Choroid plexus epithelial cell (primary cell): Measurements from ENCODE around the gene HAUS8.

ENCODE experiments used
- DNase-seq: peaks from one replicate; pipeline ENCODE4 v3.0.0-alpha.2; 2010; ENCODE audit warnings: low read depth
- H3K4me3 ChIP-seq: 2 replicates; pipeline ENCODE4 v1.5.1; 2011; ENCODE audit warnings: low read depth, mild to moderate bottlenecking, control low read depth, low read length, moderate library complexity
- TF ChIP-seq, protein P1 (sequence below): conservative IDR thresholded peaks from 2 replicates; pipeline ENCODE4 v1.5.1; 2011; ENCODE audit warnings: low read depth, mild to moderate bottlenecking, control low read depth, inconsistent platforms, low read length, moderate library complexity

Gene HAUS8

DNA sequence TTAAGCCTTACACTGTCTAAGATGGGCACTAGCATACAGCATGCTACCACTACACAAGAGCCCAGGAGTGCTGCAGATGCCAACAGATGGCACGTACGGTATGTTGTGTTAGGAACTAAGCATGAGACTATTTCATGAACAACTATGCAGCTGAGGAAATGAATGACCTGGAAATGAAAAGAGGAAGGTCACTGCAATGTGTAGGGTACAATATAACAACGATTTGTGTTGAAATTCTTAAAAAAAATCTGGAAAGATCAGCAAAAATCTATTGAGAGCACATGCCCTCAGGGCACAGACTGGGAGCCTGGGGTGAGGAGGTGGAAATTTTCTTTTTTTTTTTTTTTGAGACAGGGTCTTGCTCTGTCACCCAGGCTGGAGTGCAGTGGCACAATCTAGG lies 14.4 kb downstream of the HAUS8 start:
- TF ChIP-seq, protein P1, sequence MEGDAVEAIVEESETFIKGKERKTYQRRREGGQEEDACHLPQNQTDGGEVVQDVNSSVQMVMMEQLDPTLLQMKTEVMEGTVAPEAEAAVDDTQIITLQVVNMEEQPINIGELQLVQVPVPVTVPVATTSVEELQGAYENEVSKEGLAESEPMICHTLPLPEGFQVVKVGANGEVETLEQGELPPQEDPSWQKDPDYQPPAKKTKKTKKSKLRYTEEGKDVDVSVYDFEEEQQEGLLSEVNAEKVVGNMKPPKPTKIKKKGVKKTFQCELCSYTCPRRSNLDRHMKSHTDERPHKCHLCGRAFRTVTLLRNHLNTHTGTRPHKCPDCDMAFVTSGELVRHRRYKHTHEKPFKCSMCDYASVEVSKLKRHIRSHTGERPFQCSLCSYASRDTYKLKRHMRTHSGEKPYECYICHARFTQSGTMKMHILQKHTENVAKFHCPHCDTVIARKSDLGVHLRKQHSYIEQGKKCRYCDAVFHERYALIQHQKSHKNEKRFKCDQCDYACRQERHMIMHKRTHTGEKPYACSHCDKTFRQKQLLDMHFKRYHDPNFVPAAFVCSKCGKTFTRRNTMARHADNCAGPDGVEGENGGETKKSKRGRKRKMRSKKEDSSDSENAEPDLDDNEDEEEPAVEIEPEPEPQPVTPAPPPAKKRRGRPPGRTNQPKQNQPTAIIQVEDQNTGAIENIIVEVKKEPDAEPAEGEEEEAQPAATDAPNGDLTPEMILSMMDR: no peak
- no peak for DNase-seq
- no peak overlapping the region for H3K4me3 ChIP-seq

GRCh38 chr19:17058236-17058635 lies 17.0 kb downstream of the HAUS8 start:
- TF ChIP-seq, protein P1: no peak
- no peak overlapping the region for H3K4me3 ChIP-seq
- DNase-seq: peak; percentile 53

DNA sequence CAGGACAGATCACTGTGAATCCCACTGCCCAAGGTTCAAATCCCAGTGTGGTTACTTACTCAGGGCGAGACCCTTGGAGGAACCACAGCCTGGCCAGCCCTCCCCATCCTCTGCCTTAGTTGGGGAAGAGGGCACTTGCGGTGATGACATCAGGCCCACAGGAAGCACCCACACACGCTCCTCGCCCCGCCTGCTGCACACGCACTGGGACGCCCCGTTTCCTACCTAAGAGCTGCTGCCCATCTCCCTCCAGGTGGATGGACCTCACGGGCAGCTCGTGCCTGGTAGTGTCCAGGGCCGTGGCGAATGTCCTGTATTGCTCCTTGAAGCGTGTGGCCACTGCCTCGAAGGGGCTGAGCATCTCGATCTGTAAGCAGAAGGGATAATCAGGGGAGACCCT lies 19.6 kb downstream of the HAUS8 start:
- TF ChIP-seq, protein P1: no peak
- no peak for DNase-seq
- H3K4me3 ChIP-seq: no peak overlapping the region

- DNase-seq: no peak
- no peak overlapping the region for H3K4me3 ChIP-seq
- TF ChIP-seq, protein P1: no peak
Observed at GRCh38 chr19:17054746-17055145, 20.5 kb downstream of the HAUS8 start.

DNA sequence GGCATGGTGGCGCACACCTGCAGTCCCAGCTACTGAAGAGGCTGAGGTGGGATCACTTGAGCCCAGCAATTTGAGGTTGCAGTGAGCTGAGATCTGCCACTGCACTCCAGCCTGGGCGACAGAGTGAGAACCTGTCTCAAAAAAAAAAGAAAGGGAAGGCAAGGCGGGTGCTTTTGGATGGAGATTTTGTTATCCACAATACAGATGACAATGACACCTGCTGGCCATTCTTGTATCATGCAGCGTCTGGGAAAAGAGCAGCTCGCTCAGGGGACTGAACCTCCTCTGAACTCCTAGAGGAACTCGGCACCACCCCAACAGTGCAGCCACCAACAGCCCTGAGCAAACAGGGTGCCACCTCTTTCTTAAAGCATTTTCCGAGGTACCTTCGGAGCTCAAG lies 22.8 kb downstream of the HAUS8 start:
- TF ChIP-seq, protein P1: peak; percentile 78
- H3K4me3 ChIP-seq: no peak overlapping the region
- DNase-seq: peak; percentile 77

DNA sequence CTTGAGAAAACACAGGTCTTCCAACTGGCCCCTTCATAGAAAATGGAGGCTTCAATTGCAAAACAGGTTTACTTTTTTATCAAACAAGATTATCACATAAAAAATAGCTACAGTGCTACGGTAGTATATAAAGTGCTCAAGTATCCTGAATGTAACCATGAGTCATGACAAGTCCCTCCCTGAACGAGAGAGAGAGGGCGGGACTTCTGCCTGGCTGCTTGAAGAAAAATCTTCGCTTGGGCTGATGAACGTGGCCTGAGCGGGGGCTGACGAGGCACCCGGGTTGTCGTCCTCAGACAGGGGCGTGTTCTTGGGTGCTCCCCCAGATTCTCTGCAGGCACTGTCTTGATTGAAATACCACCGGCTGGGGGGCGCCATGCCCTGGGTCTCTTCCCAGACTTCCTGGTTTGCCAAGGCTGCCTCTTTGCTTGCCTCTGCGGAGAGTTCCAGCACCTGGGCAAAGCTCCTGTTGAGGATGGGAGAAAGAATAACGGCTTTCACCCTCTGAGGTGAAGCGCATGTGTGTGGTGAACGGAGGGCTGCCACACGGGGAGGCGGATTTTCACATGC lies 25.5 kb downstream of the HAUS8 start:
- no peak overlapping the region for H3K4me3 ChIP-seq
- peak; percentile 77 for DNase-seq
- TF ChIP-seq, protein P1: no peak

GRCh38 chr19:17048885-17049453 lies 26.3 kb downstream of the HAUS8 start:
- no peak overlapping the region for H3K4me3 ChIP-seq
- TF ChIP-seq, protein P1: no peak
- no peak for DNase-seq
